ENCODE data around the gene FASN. TPM values are rescaled to one million over a fixed set of nuclear protein-coding genes. Genes with fewer than 3 reads are reported as not detected.

Gene FASN
- total and polyA plus RNA-seq, 2 of the 13 experiments (the other 11 are each of a cell fraction or from before 2014, with no cell fraction given): 51.7 to 101 TPM

- no peak for TF ChIP-seq ZUFSP (CRISPR knock-in tag; IDR thresholded peaks at IDR 0.05; ENCODE audit: borderline replicate concordance)
- TF ChIP-seq, protein P1, sequence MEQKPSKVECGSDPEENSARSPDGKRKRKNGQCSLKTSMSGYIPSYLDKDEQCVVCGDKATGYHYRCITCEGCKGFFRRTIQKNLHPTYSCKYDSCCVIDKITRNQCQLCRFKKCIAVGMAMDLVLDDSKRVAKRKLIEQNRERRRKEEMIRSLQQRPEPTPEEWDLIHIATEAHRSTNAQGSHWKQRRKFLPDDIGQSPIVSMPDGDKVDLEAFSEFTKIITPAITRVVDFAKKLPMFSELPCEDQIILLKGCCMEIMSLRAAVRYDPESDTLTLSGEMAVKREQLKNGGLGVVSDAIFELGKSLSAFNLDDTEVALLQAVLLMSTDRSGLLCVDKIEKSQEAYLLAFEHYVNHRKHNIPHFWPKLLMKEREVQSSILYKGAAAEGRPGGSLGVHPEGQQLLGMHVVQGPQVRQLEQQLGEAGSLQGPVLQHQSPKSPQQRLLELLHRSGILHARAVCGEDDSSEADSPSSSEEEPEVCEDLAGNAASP (CRISPR knock-in tag; IDR thresholded peaks at IDR 0.05; ENCODE audit: borderline replicate concordance): peak; percentile 77
- TF ChIP-seq ZNF552 (CRISPR knock-in tag; IDR thresholded peaks at IDR 0.05; ENCODE audit: borderline replicate concordance): 0 out of 2 replicates have a peak, but pooled peaks have one; percentile 20
- 0 out of 2 replicates have a peak, but pooled peaks have one; percentile 45 for TF ChIP-seq EED (CRISPR knock-in tag; IDR thresholded peaks at IDR 0.05)
- no peak for TF ChIP-seq SUZ12 (IDR thresholded peaks at IDR 0.05; ENCODE audit: low read depth, low read length)
- no peak for TF ChIP-seq ZKSCAN5 (CRISPR knock-in tag; IDR thresholded peaks at IDR 0.05)
- TF ChIP-seq ASH2L (IDR thresholded peaks at IDR 0.05; ENCODE audit: insufficient read length, low read depth, low read length): peak; percentile 46
- TF ChIP-seq ZNF547 (CRISPR knock-in tag; IDR thresholded peaks at IDR 0.05): no peak
- TF ChIP-seq TEAD3 (CRISPR knock-in tag; optimal IDR thresholded peaks at IDR 0.05; ENCODE audit: borderline replicate concordance): peak; percentile 35
- TF ChIP-seq BRD4 (CRISPR knock-in tag; IDR thresholded peaks at IDR 0.05): peak; percentile 2; the same call in 1 of the 2 replicates
- TF ChIP-seq MED1 (CRISPR knock-in tag; IDR thresholded peaks at IDR 0.05): peak; percentile 67
- TF ChIP-seq ZGPAT (CRISPR knock-in tag; IDR thresholded peaks at IDR 0.05): peak; percentile 93; the same call in 1 of the 2 replicates
- TF ChIP-seq, protein P2, sequence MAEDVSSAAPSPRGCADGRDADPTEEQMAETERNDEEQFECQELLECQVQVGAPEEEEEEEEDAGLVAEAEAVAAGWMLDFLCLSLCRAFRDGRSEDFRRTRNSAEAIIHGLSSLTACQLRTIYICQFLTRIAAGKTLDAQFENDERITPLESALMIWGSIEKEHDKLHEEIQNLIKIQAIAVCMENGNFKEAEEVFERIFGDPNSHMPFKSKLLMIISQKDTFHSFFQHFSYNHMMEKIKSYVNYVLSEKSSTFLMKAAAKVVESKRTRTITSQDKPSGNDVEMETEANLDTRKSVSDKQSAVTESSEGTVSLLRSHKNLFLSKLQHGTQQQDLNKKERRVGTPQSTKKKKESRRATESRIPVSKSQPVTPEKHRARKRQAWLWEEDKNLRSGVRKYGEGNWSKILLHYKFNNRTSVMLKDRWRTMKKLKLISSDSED (CRISPR knock-in tag; IDR thresholded peaks at IDR 0.05): no peak
- 0 out of 2 replicates have a peak, but pooled peaks have one; percentile 66 for TF ChIP-seq ATF7-NPFF (CRISPR knock-in tag; IDR thresholded peaks at IDR 0.05; ENCODE audit: low read depth)
- no peak for TF ChIP-seq FOXM1 (CRISPR knock-in tag; IDR thresholded peaks at IDR 0.05)
- TF ChIP-seq ZBTB4 (CRISPR knock-in tag; IDR thresholded peaks at IDR 0.05; ENCODE audit: borderline replicate concordance): 0 out of 2 replicates have a peak, but pooled peaks have one; percentile 60
- peak; percentile 59 for TF ChIP-seq MXD4 (CRISPR knock-in tag; IDR thresholded peaks at IDR 0.05)
- no peak for TF ChIP-seq NCOA5 (CRISPR knock-in tag; IDR thresholded peaks at IDR 0.05)
- TF ChIP-seq ZNF777 (CRISPR knock-in tag; IDR thresholded peaks at IDR 0.05): no peak; the same call in 1 of the 2 replicates
These were observed 4.0 kb upstream of the FASN start (continued) for GRCh38 chr17:82101767-82102679.

Data from HepG2 (cell line).